HepG2 (cell line): Measurements from ENCODE around the gene TCEAL3. TPM values are rescaled to one million over a fixed set of nuclear protein-coding genes. Genes with fewer than 3 reads are reported as not detected.

Source experiments
- ATAC-seq: fragments of 200-7000 bp; cut with Tn5 transposase; 3 replicates; pipeline ENCODE4 v1.9.1; 2020; ENCODE audit warnings: mild to moderate bottlenecking, moderate library complexity
- BruUV-seq: library from RNA; stranded (reverse); fragments of 400-500 nt; replicated peaks from 2 replicates; lab custom pipeline; 2021; lab: Mats Ljungman, UMichigan
- CTCF ChIA-PET: fragments of 300-600 bp; formaldehyde crosslinking; extraction: SDS; loops from one replicate; lab custom pipeline; 2021; ENCODE audit warnings: low total read pairs, inconsistent platforms, low intra/inter-chr PET ratio; lab: Yijun Ruan, JAX
- POLR2A ChIA-PET: fragments of 350-600 bp; sonication (Branson Sonifier 250); formaldehyde crosslinking; loops from one replicate; lab custom pipeline; 2020; ENCODE audit warnings: antibody characterized with exemption, inconsistent platforms; lab: Yijun Ruan, JAX
- DNase-seq: peaks from one replicate; pipeline ENCODE4 v3.0.0-alpha.2; 2015; ENCODE audit warnings: low spot score
- FAIRE-seq: peaks from 3 replicates; lab custom pipeline; 2011; peaks lifted over from hg19 to GRCh38; lab: Jason Lieb, UNC
- H2AFZ ChIP-seq: one replicate; pipeline ENCODE4 v1.6.1; 2011; ENCODE audit warnings: low read length, inconsistent platforms
- H3K27ac ChIP-seq: fragments of 300-600 bp; 3 replicates; pipeline ENCODE4 v1.8.0; 2011; ENCODE audit warnings: mixed run types, mild to moderate bottlenecking, mixed read lengths, low read length, inconsistent platforms; ENCODE audit not compliant: insufficient read depth; ENCODE audit errors: extremely low read length
- H3K27me3 ChIP-seq, 2 experiments: fragments of 200-600 bp in 1 of 2; 2 replicates in 1 of 2; 3 replicates in 1 of 2; pipeline versions ENCODE4 v1.6.0 to v1.8.0; 2011; ENCODE audit warnings: low read length in 2 of 2, mild to moderate bottlenecking in 2 of 2, moderate library complexity in 2 of 2, inconsistent platforms in 1 of 2; ENCODE audit not compliant: insufficient read depth in 2 of 2, control insufficient read depth in 1 of 2
- H3K36me3 ChIP-seq, 2 experiments: fragments of 200-600 bp in 1 of 2; replicated peaks in 1 of 2; 2 replicates in 1 of 2; 3 replicates in 1 of 2; pipeline versions ENCODE4 v1.5.1 to v1.8.0; 2011; ENCODE audit warnings: low read length in 2 of 2, inconsistent platforms in 1 of 2; ENCODE audit not compliant: insufficient read depth in 2 of 2, control insufficient read depth in 1 of 2
- H3K4me1 ChIP-seq: 2 replicates; pipeline ENCODE4 v1.5.1; 2012; ENCODE audit warnings: low read length, inconsistent platforms; ENCODE audit not compliant: insufficient read depth
- H3K4me2 ChIP-seq: 2 replicates; pipeline ENCODE4 v1.6.0; 2011; ENCODE audit warnings: low read depth, low read length, inconsistent platforms
- H3K4me3 ChIP-seq, 3 experiments: fragments of 200-600 bp in 1 of 3; sonication (generic), shearing (Covaris generic) in 1 of 3; replicated peaks in 1 of 3; 2 replicates each; pipeline ENCODE4 v1.5.1; 2011 to 2016; ENCODE audit warnings: low read length in 3 of 3, inconsistent platforms in 2 of 3, low read depth in 2 of 3, mild to moderate bottlenecking in 2 of 3, control low read depth in 1 of 3, mixed read lengths in 1 of 3; ENCODE audit not compliant: insufficient read depth in 1 of 3
- H3K79me2 ChIP-seq: one replicate; pipeline ENCODE4 v1.6.1; 2011; ENCODE audit warnings: low read length, inconsistent platforms; ENCODE audit not compliant: insufficient read depth
- H3K9ac ChIP-seq: 2 replicates; pipeline ENCODE4 v1.6.0; 2011; ENCODE audit warnings: mild to moderate bottlenecking, low read depth, low read length, inconsistent platforms; ENCODE audit not compliant: insufficient read depth
- H3K9me3 ChIP-seq: 2 replicates; pipeline ENCODE4 v1.5.1; 2012; ENCODE audit warnings: mild to moderate bottlenecking, low read length
- H4K20me1 ChIP-seq: 2 replicates; pipeline ENCODE4 v1.6.0; 2011; ENCODE audit warnings: inconsistent platforms, mild to moderate bottlenecking, low read length, moderate library complexity; ENCODE audit not compliant: insufficient read depth
- ATF1 ChIP-seq: IDR thresholded peaks from 2 replicates; pipeline ENCODE4 v1.6.1; 2016; ENCODE audit warnings: mild to moderate bottlenecking, control low read depth
- BRCA1 ChIP-seq: sonication (generic); formaldehyde crosslinking; IDR thresholded peaks from 2 replicates; pipeline ENCODE4 v1.4.0; 2020; ENCODE audit warnings: missing genetic modification reagents
- GZF1 ChIP-seq: sonication (generic); formaldehyde crosslinking; IDR thresholded peaks from 2 replicates; pipeline ENCODE4 v1.5.1; 2020; ENCODE audit warnings: mild to moderate bottlenecking, missing genetic modification reagents
- MED13 ChIP-seq: sonication (generic); formaldehyde crosslinking; IDR thresholded peaks from 2 replicates; pipeline ENCODE4 v1.5.0; 2020; ENCODE audit warnings: missing genetic modification reagents
- WGBS: methylation state at CpG from one replicate; pipeline ENCODE4 v1.1.6; 2017; ENCODE audit warnings: low lambda C conversion rate; 5-methylcytosine and 5-hydroxymethylcytosine counted together
- in situ Hi-C: cut with HindIII; loops from 2 replicates; pipeline ENCODE4 v1.10.0; 2017; ENCODE audit warnings: low pct_unique_long_range_greater_than_20kb; ENCODE audit not compliant: extremely low pct_ligation_motif_present
- intact Hi-C: fragments of 100-400 bp; cut with micrococcal nuclease; formaldehyde crosslinking; loops from one replicate; pipeline ENCODE4 v1.10.0; 2022; ENCODE audit not compliant: unreplicated experiment
- polyA plus RNA-seq, 8 experiments: library from polyadenylated mRNA; depleted of rRNA in 3 of 8; stranded (reverse) in 7 of 8; unstranded in 1 of 8; fragments of >200 nt; fragmentation: Illumina TruSeq in 4 of 8; extraction: Trizol in 4 of 8; gene quantifications; 2 replicates each; pipeline versions ENCODE4 v1.2.1 to v1.2.3, GENCODE V29; 2011 to 2016; ENCODE audit warnings: low read depth in 4 of 8, missing spikeins in 1 of 8, mixed read lengths in 1 of 8; ENCODE audit not compliant: insufficient read depth in 1 of 8
- total RNA-seq, 5 experiments: library from RNA; depleted of rRNA; stranded (reverse); fragments of >200 nt; fragmentation: Illumina TruSeq; extraction: Trizol; gene quantifications; 2 replicates each; pipeline ENCODE4 v1.2.3, GENCODE V29; 2016; ENCODE audit warnings: low read depth in 1 of 5
- TF ChIP-seq, protein P1 (sequence below): sonication (generic); formaldehyde crosslinking; IDR thresholded peaks from 2 replicates; pipeline ENCODE4 v1.8.0; 2022; ENCODE audit warnings: low read depth, missing genetic modification reagents
- TF ChIP-seq, protein P2 (sequence below): sonication (generic); formaldehyde crosslinking; IDR thresholded peaks from 2 replicates; pipeline ENCODE4 v1.5.0; 2020; ENCODE audit warnings: missing genetic modification reagents, mild to moderate bottlenecking, borderline replicate concordance

TCEAL3 gene
- total and polyA plus RNA-seq, 2 of the 13 experiments (the other 11 are each of a cell fraction or from before 2014, with no cell fraction given) = 0.09 to 0.12 TPM

DNA sequence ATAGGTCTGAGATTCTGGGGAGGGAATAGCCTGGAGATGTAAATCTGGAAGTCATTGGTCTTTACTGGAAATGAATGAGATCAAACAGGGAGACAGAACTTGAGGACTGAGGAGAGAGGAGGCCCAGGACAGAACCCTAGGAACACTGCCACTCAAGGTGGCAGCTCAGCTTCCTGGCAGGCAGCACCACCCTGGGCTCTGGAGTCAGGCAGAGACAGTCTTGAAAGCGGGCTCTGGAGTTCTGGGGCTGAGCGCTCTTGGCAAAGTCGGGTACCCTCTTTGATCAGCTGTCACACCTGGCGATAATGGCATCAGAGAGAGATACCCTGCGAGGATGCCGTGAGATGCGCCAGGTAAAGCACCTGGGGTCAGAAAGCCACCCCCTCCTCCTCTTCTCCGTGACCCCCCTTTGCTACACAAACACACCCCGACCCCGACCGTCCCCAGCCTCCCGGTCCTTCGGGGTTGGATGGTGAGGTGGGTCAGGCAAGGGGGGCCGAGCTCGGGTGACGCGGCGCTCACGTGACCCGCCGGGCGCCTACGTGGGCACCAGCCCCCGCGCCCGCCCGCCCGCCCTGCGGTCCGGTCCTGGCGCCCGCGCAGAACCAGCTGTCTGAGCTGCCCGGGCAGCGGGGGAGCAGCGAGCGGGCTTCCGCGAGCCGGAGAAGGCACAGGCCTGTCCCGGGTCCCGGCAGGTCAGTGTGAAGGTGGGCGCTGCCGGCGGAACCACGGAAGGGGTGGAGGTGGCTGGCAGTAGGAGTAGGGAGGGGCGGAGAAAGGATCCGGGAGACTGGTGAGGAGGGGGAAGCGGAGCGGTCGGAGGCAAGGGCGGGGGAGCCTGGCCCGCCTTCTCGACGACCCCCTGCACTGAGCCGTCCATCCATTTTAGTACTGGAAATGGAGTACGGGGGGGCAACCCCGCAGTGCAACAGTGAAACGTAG, at the start of gene TCEAL3 (continued):
- TF ChIP-seq, protein P1, sequence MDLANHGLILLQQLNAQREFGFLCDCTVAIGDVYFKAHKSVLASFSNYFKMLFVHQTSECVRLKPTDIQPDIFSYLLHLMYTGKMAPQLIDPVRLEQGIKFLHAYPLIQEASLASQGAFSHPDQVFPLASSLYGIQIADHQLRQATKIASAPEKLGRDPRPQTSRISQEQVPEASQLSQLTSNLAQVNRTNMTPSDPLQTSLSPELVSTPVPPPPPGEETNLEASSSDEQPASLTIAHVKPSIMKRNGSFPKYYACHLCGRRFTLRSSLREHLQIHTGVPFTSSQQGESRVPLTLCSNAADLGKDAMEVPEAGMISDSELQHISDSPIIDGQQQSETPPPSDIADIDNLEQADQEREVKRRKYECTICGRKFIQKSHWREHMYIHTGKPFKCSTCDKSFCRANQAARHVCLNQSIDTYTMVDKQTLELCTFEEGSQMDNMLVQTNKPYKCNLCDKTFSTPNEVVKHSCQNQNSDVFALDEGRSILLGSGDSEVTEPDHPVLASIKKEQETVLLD = no peak

DNA sequence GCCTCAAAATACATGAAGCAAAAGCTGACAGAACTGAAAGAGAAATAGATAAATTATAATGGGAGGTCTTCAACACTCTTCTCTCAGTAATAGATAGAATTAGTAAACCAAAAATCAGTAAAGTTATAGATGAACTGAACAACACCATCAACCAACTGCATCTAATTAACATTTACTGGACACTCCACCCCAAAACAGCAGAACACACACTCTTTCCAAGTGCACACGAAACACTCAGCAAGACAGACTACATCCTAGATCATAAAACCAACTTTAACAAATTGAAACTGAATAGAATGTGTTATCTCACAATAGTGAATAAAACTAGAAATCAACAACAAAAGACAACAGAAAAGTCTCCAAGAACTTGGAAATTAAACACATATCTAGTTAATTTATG, 47.5 kb upstream of the TCEAL3 start:
- DNase-seq (no peak), FAIRE-seq (no peak)
- H3K79me2 ChIP-seq = no peaks in the 10 kb centered on the region
- in situ Hi-C loops = no loop called here
- TF ChIP-seq MED13 (CRISPR knock-in tag) (no peak), GZF1 (CRISPR knock-in tag) (no peak), ATF1 (no peak), BRCA1 (CRISPR knock-in tag) (no peak)
- TF ChIP-seq, protein P2, sequence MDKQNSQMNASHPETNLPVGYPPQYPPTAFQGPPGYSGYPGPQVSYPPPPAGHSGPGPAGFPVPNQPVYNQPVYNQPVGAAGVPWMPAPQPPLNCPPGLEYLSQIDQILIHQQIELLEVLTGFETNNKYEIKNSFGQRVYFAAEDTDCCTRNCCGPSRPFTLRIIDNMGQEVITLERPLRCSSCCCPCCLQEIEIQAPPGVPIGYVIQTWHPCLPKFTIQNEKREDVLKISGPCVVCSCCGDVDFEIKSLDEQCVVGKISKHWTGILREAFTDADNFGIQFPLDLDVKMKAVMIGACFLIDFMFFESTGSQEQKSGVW = no peak
- TF ChIP-seq, all 625 proteins: peak for 0
- no peak overlapping the region for H3K27ac ChIP-seq
- H4K20me1 ChIP-seq = no peaks in the 10 kb centered on the region
- H3K27me3 ChIP-seq = no peaks in the 10 kb centered on the region
- no TSS peak for BruUV-seq
- H3K36me3 ChIP-seq = no peaks in the 10 kb centered on the region
- no peaks in the 10 kb centered on the region for H3K4me1 ChIP-seq
- no peak overlapping the region for H2AFZ ChIP-seq
- H3K9me3 ChIP-seq = no peaks in the 10 kb centered on the region
- CTCF ChIA-PET = no interaction called here
- H3K4me3 ChIP-seq = no peak overlapping the region
- H3K4me2 ChIP-seq = no peak overlapping the region
- ATAC-seq = no peak
- no peak overlapping the region for H3K9ac ChIP-seq
- POLR2A ChIA-PET = no interaction called here
- WGBS = 33% methylated on average over 1 of the region's 1 CpG
- intact Hi-C loops = no loop called here
